ENCODE results near the gene IQCC. TPM values are rescaled to one million over a fixed set of nuclear protein-coding genes. Genes with fewer than 3 reads are reported as not detected.

Gene IQCC
- polyA plus RNA-seq, 1 donor from 2014 or later: 7.5 TPM

DNA sequence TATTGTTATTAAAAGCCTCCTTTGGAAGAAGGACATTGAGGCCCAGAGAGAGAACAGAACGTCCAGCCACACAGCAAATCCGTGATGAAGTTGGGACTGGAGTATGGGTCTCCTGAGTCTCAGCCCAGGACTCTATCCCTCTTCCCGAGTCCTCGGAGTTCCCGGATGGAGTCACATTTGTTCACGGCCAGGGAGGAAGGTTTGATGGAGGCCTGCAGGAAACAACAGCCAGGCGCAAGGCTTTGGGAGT, 26.4 kb upstream of the IQCC start:
- H3K4me3 ChIP-seq (ENCODE audit: low read length): peak overlapping the region; percentile 83
- H3K27ac ChIP-seq (ENCODE audit: low read length): peak overlapping the region; percentile 75
- peaks cover 22% of the 10 kb centered on the region for H3K79me2 ChIP-seq (replicated peaks; ENCODE audit: insufficient read depth, low read length)
- no peaks in the 10 kb centered on the region for H4K20me1 ChIP-seq (ENCODE audit: insufficient read depth)
- H2AFZ ChIP-seq (ENCODE audit: low read depth, low read length): peak overlapping the region; percentile 54
- H3K9me3 ChIP-seq (ENCODE audit: low read length): no peaks in the 10 kb centered on the region
- no peaks in the 10 kb centered on the region for H3K9me2 ChIP-seq (ENCODE audit: insufficient read depth, low read length)
- H3K27me3 ChIP-seq (ENCODE audit: insufficient read depth, low read depth, low read length): no peaks in the 10 kb centered on the region
- H3K4me2 ChIP-seq (ENCODE audit: low read length): peak overlapping the region; percentile 16
- TF ChIP-seq EZH2 (IDR thresholded peaks at IDR 0.05; ENCODE audit: borderline replicate concordance, insufficient read depth, low read length, poor library complexity, severe bottlenecking): no peak
- TF ChIP-seq, protein P1, sequence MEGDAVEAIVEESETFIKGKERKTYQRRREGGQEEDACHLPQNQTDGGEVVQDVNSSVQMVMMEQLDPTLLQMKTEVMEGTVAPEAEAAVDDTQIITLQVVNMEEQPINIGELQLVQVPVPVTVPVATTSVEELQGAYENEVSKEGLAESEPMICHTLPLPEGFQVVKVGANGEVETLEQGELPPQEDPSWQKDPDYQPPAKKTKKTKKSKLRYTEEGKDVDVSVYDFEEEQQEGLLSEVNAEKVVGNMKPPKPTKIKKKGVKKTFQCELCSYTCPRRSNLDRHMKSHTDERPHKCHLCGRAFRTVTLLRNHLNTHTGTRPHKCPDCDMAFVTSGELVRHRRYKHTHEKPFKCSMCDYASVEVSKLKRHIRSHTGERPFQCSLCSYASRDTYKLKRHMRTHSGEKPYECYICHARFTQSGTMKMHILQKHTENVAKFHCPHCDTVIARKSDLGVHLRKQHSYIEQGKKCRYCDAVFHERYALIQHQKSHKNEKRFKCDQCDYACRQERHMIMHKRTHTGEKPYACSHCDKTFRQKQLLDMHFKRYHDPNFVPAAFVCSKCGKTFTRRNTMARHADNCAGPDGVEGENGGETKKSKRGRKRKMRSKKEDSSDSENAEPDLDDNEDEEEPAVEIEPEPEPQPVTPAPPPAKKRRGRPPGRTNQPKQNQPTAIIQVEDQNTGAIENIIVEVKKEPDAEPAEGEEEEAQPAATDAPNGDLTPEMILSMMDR (IDR thresholded peaks at IDR 0.05; ENCODE audit: poor library complexity, severe bottlenecking): no peak
- TF ChIP-seq, protein P2, sequence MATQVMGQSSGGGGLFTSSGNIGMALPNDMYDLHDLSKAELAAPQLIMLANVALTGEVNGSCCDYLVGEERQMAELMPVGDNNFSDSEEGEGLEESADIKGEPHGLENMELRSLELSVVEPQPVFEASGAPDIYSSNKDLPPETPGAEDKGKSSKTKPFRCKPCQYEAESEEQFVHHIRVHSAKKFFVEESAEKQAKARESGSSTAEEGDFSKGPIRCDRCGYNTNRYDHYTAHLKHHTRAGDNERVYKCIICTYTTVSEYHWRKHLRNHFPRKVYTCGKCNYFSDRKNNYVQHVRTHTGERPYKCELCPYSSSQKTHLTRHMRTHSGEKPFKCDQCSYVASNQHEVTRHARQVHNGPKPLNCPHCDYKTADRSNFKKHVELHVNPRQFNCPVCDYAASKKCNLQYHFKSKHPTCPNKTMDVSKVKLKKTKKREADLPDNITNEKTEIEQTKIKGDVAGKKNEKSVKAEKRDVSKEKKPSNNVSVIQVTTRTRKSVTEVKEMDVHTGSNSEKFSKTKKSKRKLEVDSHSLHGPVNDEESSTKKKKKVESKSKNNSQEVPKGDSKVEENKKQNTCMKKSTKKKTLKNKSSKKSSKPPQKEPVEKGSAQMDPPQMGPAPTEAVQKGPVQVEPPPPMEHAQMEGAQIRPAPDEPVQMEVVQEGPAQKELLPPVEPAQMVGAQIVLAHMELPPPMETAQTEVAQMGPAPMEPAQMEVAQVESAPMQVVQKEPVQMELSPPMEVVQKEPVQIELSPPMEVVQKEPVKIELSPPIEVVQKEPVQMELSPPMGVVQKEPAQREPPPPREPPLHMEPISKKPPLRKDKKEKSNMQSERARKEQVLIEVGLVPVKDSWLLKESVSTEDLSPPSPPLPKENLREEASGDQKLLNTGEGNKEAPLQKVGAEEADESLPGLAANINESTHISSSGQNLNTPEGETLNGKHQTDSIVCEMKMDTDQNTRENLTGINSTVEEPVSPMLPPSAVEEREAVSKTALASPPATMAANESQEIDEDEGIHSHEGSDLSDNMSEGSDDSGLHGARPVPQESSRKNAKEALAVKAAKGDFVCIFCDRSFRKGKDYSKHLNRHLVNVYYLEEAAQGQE (IDR thresholded peaks at IDR 0.05; ENCODE audit: borderline replicate concordance): no peak
- no peak for TF ChIP-seq TAF1 (IDR thresholded peaks at IDR 0.05; ENCODE audit: low read depth)
- no peak for TF ChIP-seq POLR2AphosphoS5 (IDR thresholded peaks at IDR 0.05)
- TF ChIP-seq RAD21 (conservative IDR thresholded peaks at IDR 0.05): no peak
- TF ChIP-seq EP300 (conservative IDR thresholded peaks at IDR 0.05; ENCODE audit: poor library complexity, severe bottlenecking): no peak
- TF ChIP-seq SMC3 (conservative IDR thresholded peaks at IDR 0.05; ENCODE audit: poor library complexity): no peak
- TF ChIP-seq MXI1 (conservative IDR thresholded peaks at IDR 0.05; ENCODE audit: poor library complexity, severe bottlenecking): no peak
- H3K9ac ChIP-seq (ENCODE audit: low read length): peak overlapping the region; percentile 73
- no peaks in the 10 kb centered on the region for H3K36me3 ChIP-seq (ENCODE audit: insufficient read depth, low read length)
- H3F3A ChIP-seq (ENCODE audit: insufficient read depth, low read length, poor library complexity, severe bottlenecking): no peaks in the 10 kb centered on the region

DNA sequence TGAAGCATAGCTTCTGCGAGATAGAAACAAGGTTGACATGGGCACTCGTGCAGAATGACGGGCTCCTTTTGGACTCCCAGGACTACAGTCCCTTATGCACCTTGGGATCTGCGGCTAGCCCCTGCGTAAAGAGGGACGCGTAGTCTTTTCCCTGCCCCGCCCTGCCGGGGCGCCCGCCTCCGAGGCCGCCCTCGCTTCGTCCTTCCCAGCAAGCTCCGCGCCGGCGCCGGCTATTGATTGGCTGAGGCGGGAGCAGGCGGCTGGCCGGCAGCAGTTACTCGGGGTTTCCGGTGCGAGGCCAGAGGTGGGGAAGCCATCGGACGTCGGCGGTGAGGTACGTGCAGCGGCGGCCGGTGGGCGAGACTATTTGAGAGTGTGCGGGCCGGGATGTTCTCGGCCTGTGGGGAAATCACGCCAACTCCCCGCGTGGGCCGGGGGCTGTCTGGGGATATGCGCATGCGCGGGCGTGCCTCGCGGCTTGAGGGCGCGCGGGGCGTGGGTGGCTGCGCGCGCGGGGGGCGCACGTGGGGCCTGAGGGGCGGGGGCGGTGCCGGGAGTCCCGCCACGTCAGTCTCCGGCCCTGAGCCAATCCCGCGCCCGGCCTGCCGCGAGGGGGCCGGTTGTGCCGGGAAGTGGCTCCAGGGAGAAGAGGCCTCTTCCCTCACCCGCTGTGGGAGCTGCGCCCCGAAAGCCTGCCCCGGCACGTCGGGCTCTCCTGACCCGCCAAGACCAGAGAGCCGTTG, 25.9 kb upstream of the IQCC start, which contains the start of gene TXLNA:
TSS of gene TXLNA (plus strand) at position 233 of the 743 bp plus-strand sequence. CDS start 671 bp downstream, outside the sequence.
- Histone ChIP-seq H3K79me2 (replicated peaks; ENCODE audit: insufficient read depth, low read length) (peaks cover 22% of the 10 kb centered on the region), H3K36me3 (ENCODE audit: insufficient read depth, low read length) (no peaks in the 10 kb centered on the region), H3K9me3 (ENCODE audit: low read length) (no peaks in the 10 kb centered on the region), H4K20me1 (ENCODE audit: insufficient read depth) (no peaks in the 10 kb centered on the region), H3F3A (ENCODE audit: insufficient read depth, low read length, poor library complexity, severe bottlenecking) (no peaks in the 10 kb centered on the region), H3K27me3 (ENCODE audit: insufficient read depth, low read depth, low read length) (no peaks in the 10 kb centered on the region), H3K4me2 (ENCODE audit: low read length) (peak within 1 kb of the TSS; percentile 74), H2AFZ (ENCODE audit: low read depth, low read length) (peak within 1 kb of the TSS; percentile 54), H3K9ac (ENCODE audit: low read length) (peak within 1 kb of the TSS; percentile 73), H3K4me3 (ENCODE audit: low read length) (peak within 1 kb of the TSS; percentile 83), H3K27ac (ENCODE audit: low read length) (peak within 1 kb of the TSS; percentile 75), H3K9me2 (ENCODE audit: insufficient read depth, low read length) (no peaks in the 10 kb centered on the region)
- TF ChIP-seq, protein P1 (IDR thresholded peaks at IDR 0.05; ENCODE audit: poor library complexity, severe bottlenecking): peak; percentile 45
- TF ChIP-seq RAD21 (conservative IDR thresholded peaks at IDR 0.05): peak; percentile 26
- TF ChIP-seq, protein P2 (IDR thresholded peaks at IDR 0.05; ENCODE audit: borderline replicate concordance): peak; percentile 23
- TF ChIP-seq TAF1 (IDR thresholded peaks at IDR 0.05; ENCODE audit: low read depth): peak; percentile 55
- peak; percentile 90 for TF ChIP-seq MXI1 (conservative IDR thresholded peaks at IDR 0.05; ENCODE audit: poor library complexity, severe bottlenecking)
- TF ChIP-seq POLR2AphosphoS5 (IDR thresholded peaks at IDR 0.05): peak; percentile 65
- TF ChIP-seq EP300 (conservative IDR thresholded peaks at IDR 0.05; ENCODE audit: poor library complexity, severe bottlenecking): peak; percentile 82
- no peak for TF ChIP-seq EZH2 (IDR thresholded peaks at IDR 0.05; ENCODE audit: borderline replicate concordance, insufficient read depth, low read length, poor library complexity, severe bottlenecking)
- TF ChIP-seq SMC3 (conservative IDR thresholded peaks at IDR 0.05; ENCODE audit: poor library complexity): peak; percentile 39
